WTC11 (cell line): ENCODE measurements around the gene RSAD1.

Experiments
- GTF2I ChIP-seq: fragments of 250-450 bp; sonication (Bioruptor Pico); conservative IDR thresholded peaks from 2 replicates; pipeline ENCODE4 v1.4.0; 2021; ENCODE audit warnings: mild to moderate bottlenecking
- RORB ChIP-seq: fragments of 250-450 bp; sonication (Bioruptor Pico); IDR thresholded peaks from 2 replicates; pipeline ENCODE4 v1.9.0; 2021; ENCODE audit warnings: mild to moderate bottlenecking
- TF ChIP-seq, protein P1 (sequence below): fragments of 200-600 bp; IDR thresholded peaks from 2 replicates; pipeline ENCODE4 v1.8.0; 2022; ENCODE audit warnings: antibody characterized with exemption
- TF ChIP-seq, protein P2 (sequence below): sonication (generic); formaldehyde crosslinking; IDR thresholded peaks from 2 replicates; pipeline ENCODE4 v1.8.1; 2023; ENCODE audit warnings: mild to moderate bottlenecking, missing genetic modification reagents, borderline replicate concordance
- TF ChIP-seq, protein P3 (sequence below): sonication (generic); formaldehyde crosslinking; IDR thresholded peaks from 2 replicates; pipeline ENCODE4 v1.8.0; 2022; ENCODE audit warnings: mild to moderate bottlenecking, missing genetic modification reagents

- TF ChIP-seq RORB (no peak), GTF2I (CRISPR knock-in tag) (no peak)
- TF ChIP-seq, protein P1, sequence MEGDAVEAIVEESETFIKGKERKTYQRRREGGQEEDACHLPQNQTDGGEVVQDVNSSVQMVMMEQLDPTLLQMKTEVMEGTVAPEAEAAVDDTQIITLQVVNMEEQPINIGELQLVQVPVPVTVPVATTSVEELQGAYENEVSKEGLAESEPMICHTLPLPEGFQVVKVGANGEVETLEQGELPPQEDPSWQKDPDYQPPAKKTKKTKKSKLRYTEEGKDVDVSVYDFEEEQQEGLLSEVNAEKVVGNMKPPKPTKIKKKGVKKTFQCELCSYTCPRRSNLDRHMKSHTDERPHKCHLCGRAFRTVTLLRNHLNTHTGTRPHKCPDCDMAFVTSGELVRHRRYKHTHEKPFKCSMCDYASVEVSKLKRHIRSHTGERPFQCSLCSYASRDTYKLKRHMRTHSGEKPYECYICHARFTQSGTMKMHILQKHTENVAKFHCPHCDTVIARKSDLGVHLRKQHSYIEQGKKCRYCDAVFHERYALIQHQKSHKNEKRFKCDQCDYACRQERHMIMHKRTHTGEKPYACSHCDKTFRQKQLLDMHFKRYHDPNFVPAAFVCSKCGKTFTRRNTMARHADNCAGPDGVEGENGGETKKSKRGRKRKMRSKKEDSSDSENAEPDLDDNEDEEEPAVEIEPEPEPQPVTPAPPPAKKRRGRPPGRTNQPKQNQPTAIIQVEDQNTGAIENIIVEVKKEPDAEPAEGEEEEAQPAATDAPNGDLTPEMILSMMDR, result no peak
- TF ChIP-seq, protein P2, sequence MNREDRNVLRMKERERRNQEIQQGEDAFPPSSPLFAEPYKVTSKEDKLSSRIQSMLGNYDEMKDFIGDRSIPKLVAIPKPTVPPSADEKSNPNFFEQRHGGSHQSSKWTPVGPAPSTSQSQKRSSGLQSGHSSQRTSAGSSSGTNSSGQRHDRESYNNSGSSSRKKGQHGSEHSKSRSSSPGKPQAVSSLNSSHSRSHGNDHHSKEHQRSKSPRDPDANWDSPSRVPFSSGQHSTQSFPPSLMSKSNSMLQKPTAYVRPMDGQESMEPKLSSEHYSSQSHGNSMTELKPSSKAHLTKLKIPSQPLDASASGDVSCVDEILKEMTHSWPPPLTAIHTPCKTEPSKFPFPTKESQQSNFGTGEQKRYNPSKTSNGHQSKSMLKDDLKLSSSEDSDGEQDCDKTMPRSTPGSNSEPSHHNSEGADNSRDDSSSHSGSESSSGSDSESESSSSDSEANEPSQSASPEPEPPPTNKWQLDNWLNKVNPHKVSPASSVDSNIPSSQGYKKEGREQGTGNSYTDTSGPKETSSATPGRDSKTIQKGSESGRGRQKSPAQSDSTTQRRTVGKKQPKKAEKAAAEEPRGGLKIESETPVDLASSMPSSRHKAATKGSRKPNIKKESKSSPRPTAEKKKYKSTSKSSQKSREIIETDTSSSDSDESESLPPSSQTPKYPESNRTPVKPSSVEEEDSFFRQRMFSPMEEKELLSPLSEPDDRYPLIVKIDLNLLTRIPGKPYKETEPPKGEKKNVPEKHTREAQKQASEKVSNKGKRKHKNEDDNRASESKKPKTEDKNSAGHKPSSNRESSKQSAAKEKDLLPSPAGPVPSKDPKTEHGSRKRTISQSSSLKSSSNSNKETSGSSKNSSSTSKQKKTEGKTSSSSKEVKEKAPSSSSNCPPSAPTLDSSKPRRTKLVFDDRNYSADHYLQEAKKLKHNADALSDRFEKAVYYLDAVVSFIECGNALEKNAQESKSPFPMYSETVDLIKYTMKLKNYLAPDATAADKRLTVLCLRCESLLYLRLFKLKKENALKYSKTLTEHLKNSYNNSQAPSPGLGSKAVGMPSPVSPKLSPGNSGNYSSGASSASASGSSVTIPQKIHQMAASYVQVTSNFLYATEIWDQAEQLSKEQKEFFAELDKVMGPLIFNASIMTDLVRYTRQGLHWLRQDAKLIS (CRISPR knock-in tag), result no peak
- TF ChIP-seq, protein P3, sequence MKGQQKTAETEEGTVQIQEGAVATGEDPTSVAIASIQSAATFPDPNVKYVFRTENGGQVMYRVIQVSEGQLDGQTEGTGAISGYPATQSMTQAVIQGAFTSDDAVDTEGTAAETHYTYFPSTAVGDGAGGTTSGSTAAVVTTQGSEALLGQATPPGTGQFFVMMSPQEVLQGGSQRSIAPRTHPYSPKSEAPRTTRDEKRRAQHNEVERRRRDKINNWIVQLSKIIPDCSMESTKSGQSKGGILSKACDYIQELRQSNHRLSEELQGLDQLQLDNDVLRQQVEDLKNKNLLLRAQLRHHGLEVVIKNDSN (CRISPR knock-in tag), result no peak
These were observed 8.8 kb downstream of the RSAD1 start for GRCh38 chr17:50487213-50488096.
